ENCODE results near the gene CPNE7. TPM values are rescaled to one million over a fixed set of nuclear protein-coding genes. Genes with fewer than 3 reads are reported as not detected.
"Not testable (repeated sequence)": the region's sequence is repeated elsewhere in the genome, so short reads cannot be mapped to it uniquely, and the experiment has no call there.

Gene CPNE7
- total RNA-seq, 1 donor from 2014 or later = 6.1 TPM

- DNase-seq (ENCODE audit: extremely low read depth, low read depth, low spot score) = no peak
Measured at GRCh38 chr16:89581861-89582563, 6.5 kb downstream of the CPNE7 start.

- no peak for DNase-seq (ENCODE audit: extremely low read depth, low read depth, low spot score)
Measured at GRCh38 chr16:89582614-89583196, 7.1 kb downstream of the CPNE7 start.

- no peak for DNase-seq (ENCODE audit: extremely low read depth, low read depth, low spot score)
Measured at GRCh38 chr16:89583197-89583894, 7.8 kb downstream of the CPNE7 start.

- no peak for DNase-seq (ENCODE audit: extremely low read depth, low read depth, low spot score)
Measured at GRCh38 chr16:89583895-89584644, 8.5 kb downstream of the CPNE7 start.

GRCh38 chr16:89584768-89585549 is 9.4 kb downstream of the CPNE7 start:
- DNase-seq (ENCODE audit: extremely low read depth, low read depth, low spot score) = no peak

- DNase-seq (ENCODE audit: extremely low read depth, low read depth, low spot score) = no peak
Measured at GRCh38 chr16:89586218-89586617, 10.7 kb downstream of the CPNE7 start.

- no peak for DNase-seq (ENCODE audit: extremely low read depth, low read depth, low spot score)
Measured at GRCh38 chr16:89586853-89587252, 11.3 kb downstream of the CPNE7 start.

- DNase-seq (ENCODE audit: extremely low read depth, low read depth, low spot score) = not testable (repeated sequence)
Measured at GRCh38 chr16:89587676-89588075, 12.1 kb downstream of the CPNE7 start.

GRCh38 chr16:89588413-89589109 is 13.0 kb downstream of the CPNE7 start:
- DNase-seq (ENCODE audit: extremely low read depth, low read depth, low spot score) = no peak

GRCh38 chr16:89589241-89589926 is 13.8 kb downstream of the CPNE7 start:
- DNase-seq (ENCODE audit: extremely low read depth, low read depth, low spot score) = no peak

- DNase-seq (ENCODE audit: extremely low read depth, low read depth, low spot score) = no peak
Measured at GRCh38 chr16:89593841-89594240, 18.3 kb downstream of the CPNE7 start.

- DNase-seq (ENCODE audit: extremely low read depth, low read depth, low spot score) = no peak
Measured at GRCh38 chr16:89595330-89596060, 19.9 kb downstream of the CPNE7 start.

- no peak for DNase-seq (ENCODE audit: extremely low read depth, low read depth, low spot score)
Measured at GRCh38 chr16:89596061-89596689, 20.6 kb downstream of the CPNE7 start.

- no peak for DNase-seq (ENCODE audit: extremely low read depth, low read depth, low spot score)
Measured at GRCh38 chr16:89596957-89597649, 21.5 kb downstream of the CPNE7 start.

- DNase-seq (ENCODE audit: extremely low read depth, low read depth, low spot score) = no peak
Measured at GRCh38 chr16:89598199-89598598, 22.6 kb downstream of the CPNE7 start.

- DNase-seq (ENCODE audit: extremely low read depth, low read depth, low spot score) = no peak
Measured at GRCh38 chr16:89599451-89599858, 23.9 kb downstream of the CPNE7 start.

- DNase-seq (ENCODE audit: extremely low read depth, low read depth, low spot score) = no peak
Measured at GRCh38 chr16:89599902-89600301, 24.3 kb downstream of the CPNE7 start.

- DNase-seq (ENCODE audit: extremely low read depth, low read depth, low spot score) = no peak
Measured at GRCh38 chr16:89600427-89600826, 24.9 kb downstream of the CPNE7 start.

Data from glomerular endothelial cell (primary cell).